Measurements from ENCODE around the gene ALDH4A1. TPM values are rescaled to one million over a fixed set of nuclear protein-coding genes. Genes with fewer than 3 reads are reported as not detected.

The ALDH4A1 gene
- total and polyA plus RNA-seq, 9 of the 15 experiments (the other 6 are each of a cell fraction or from before 2014, with no cell fraction given), result 0.27 to 31.4 (median 16.6) TPM

- TF ChIP-seq ZHX1 (conservative IDR thresholded peaks at IDR 0.05; ENCODE audit: low read length) (no peak), TAF1 (IDR thresholded peaks at IDR 0.05; ENCODE audit: control insufficient read depth, extremely low read depth, insufficient read depth, low read length, severe bottlenecking) (peak; percentile 70), PKNOX1 (IDR thresholded peaks at IDR 0.05) (no peak), JUN (IDR thresholded peaks at IDR 0.05; ENCODE audit: borderline replicate concordance, low read depth, low read length) (no peak), JUN (CRISPR knock-in tag; IDR thresholded peaks at IDR 0.05; ENCODE audit: borderline replicate concordance) (no peak), NUFIP1 (IDR thresholded peaks at IDR 0.05; ENCODE audit: partially characterized antibody) (no peak), ZBTB43 (CRISPR knock-in tag; IDR thresholded peaks at IDR 0.05) (no peak), BCOR (IDR thresholded peaks at IDR 0.05) (peak; percentile 7; the same call in 1 of the 2 replicates), MEF2A (IDR thresholded peaks at IDR 0.05; ENCODE audit: control insufficient read depth, low read depth, low read length) (peak; percentile 45; the same call in 1 of the 2 replicates), GATAD2B (IDR thresholded peaks at IDR 0.05; ENCODE audit: borderline replicate concordance) (peak; percentile 93), FIP1L1 (IDR thresholded peaks at IDR 0.05; ENCODE audit: low read depth, low read length, poor library complexity, severe bottlenecking) (peak; percentile 38), ZKSCAN1 (IDR thresholded peaks at IDR 0.05; ENCODE audit: low read depth, low read length) (no peak), MEF2D (tag; conservative IDR thresholded peaks at IDR 0.05; ENCODE audit: low read depth) (0 out of 2 replicates have a peak, but pooled peaks have one; percentile 41), ZBTB33 (CRISPR knock-in tag; IDR thresholded peaks at IDR 0.05) (no peak)
These were observed 318 bp downstream of the ALDH4A1 start (continued) for GRCh38 chr1:18901952-18902522.
